Prostate gland (tissue), 2 donors: Measurements from ENCODE around the gene MOK. TPM values are rescaled to one million over a fixed set of nuclear protein-coding genes. Genes with fewer than 3 reads are reported as not detected.
A peak's percentile ranks its signal among the peaks of the same experiment; 100 is the strongest.

Experiments
- DNase-seq: peaks from one replicate; pipeline ENCODE4 v3.0.0-alpha.2; 2019; ENCODE audit warnings: low spot score
- H3K27ac ChIP-seq, 2 donors: fragments of 200-600 bp; sonication (generic); 2 replicates each; pipeline ENCODE4 v1.5.1; 2017 to 2019
- H3K27me3 ChIP-seq: fragments of 200-600 bp; sonication (generic); replicated peaks from 2 replicates; pipeline ENCODE4 v1.5.1; 2019; ENCODE audit not compliant: insufficient read depth
- H3K36me3 ChIP-seq, 2 donors: fragments of 200-600 bp; sonication (generic); 1 replicate in 1 of 2; 2 replicates in 1 of 2; pipeline versions ENCODE4 v1.5.1 to v1.8.1; 2017 to 2019
- H3K4me1 ChIP-seq: fragments of 200-600 bp; sonication (generic); replicated peaks from 2 replicates; pipeline ENCODE4 v1.5.1; 2019
- H3K4me3 ChIP-seq, 2 donors: fragments of 200-600 bp; sonication (generic); 2 replicates each; pipeline ENCODE4 v1.5.1; 2017 to 2019
- H3K9me3 ChIP-seq: fragments of 200-600 bp; sonication (generic); 2 replicates; pipeline ENCODE4 v1.5.1; 2017
- CTCF ChIP-seq, 4 experiments: fragments of 200-600 bp in 2 of 4; fragments of 450-650 bp in 2 of 4; sonication (generic) in 2 of 4; IDR thresholded peaks; 1 replicate in 3 of 4; 2 replicates in 1 of 4; pipeline ENCODE4 v1.5.1; 2016 to 2019; ENCODE audit warnings: antibody characterized with exemption in 4 of 4, mild to moderate bottlenecking in 2 of 4, moderate library complexity in 2 of 4
- POLR2A ChIP-seq: fragments of 450-650 bp; IDR thresholded peaks from one replicate; pipeline ENCODE4 v1.6.1; 2016; ENCODE audit warnings: antibody characterized with exemption, mild to moderate bottlenecking
- POLR2AphosphoS5 ChIP-seq: sonication (generic); formaldehyde crosslinking; IDR thresholded peaks from one replicate; pipeline ENCODE4 v1.6.1; 2017; ENCODE audit warnings: antibody characterized with exemption
- WGBS: methylation state at CpG from one replicate; pipeline ENCODE4 v1.1.5; 2018; 5-methylcytosine and 5-hydroxymethylcytosine counted together
- intact Hi-C: fragments of 100-400 bp; cut with DNase I; formaldehyde crosslinking; loops from one replicate; pipeline ENCODE4 v1.14.2; 2022
- total RNA-seq, 2 donors: library from RNA; depleted of rRNA; stranded (reverse); fragments of >200 nt; gene quantifications; one replicate each; pipeline ENCODE4 v1.1.0, GENCODE V29; 2016

MOK gene
- total RNA-seq, 2 donors from 2014 or later: 17.8 to 95.5 TPM

- WGBS: under 1% methylated on average over 24 of the region's 71 CpGs
- Histone ChIP-seq H3K4me3 (peak within 1 kb of the TSS; percentile 72 to 82), H3K4me1 (peaks cover 6% of the 10 kb centered on the region), H3K27ac (peak within 1 kb of the TSS; percentile 96 to 97), H3K36me3 (no peaks in the 10 kb centered on the region), H3K27me3 (no peaks in the 10 kb centered on the region), H3K9me3 (no peaks in the 10 kb centered on the region)
- peak in 1 of 4 experiments; percentile 25 for TF ChIP-seq CTCF (IDR thresholded peaks at IDR 0.05)
- TF ChIP-seq POLR2A: peak; percentile 32
- TF ChIP-seq POLR2AphosphoS5: peak; percentile 93
- peak; percentile 89 for DNase-seq
- intact Hi-C loops: loop anchor here (5.0 to 10.0 kb wide), 4 partner anchors 43 to 355 kb away; partner anchors contain the start of genes CINP, DYNC1H1, HSP90AA1 and TECPR2
Observed at GRCh38 chr14:102319351-102320032, 14.5 kb upstream of the MOK start, which contains the start of gene ZNF839. Gene ZNF839, plus strand, starts transcription at chr14:102319746. Its CDS starts 20 bp downstream, at chr14:102319766.

- Histone ChIP-seq H3K27ac (peak overlapping the region; percentile 96 to 97), H3K4me1 (peaks cover 7% of the 10 kb centered on the region), H3K27me3 (no peaks in the 10 kb centered on the region), H3K9me3 (no peaks in the 10 kb centered on the region), H3K36me3 (no peaks in the 10 kb centered on the region), H3K4me3 (peak overlapping the region; percentile 72 to 82)
- DNase-seq: no peak
- 63% methylated on average over 15 of the region's 15 CpGs for WGBS
- intact Hi-C loops: loop anchor here (5.0 to 10.0 kb wide), 2 partner anchors 232 to 354 kb away; partner anchors contain the start of genes DYNC1H1 and HSP90AA1
- TF ChIP-seq POLR2A (no peak), CTCF (IDR thresholded peaks at IDR 0.05) (no peak), POLR2AphosphoS5 (no peak)
Observed at GRCh38 chr14:102318781-102319276, 13.9 kb upstream of the MOK start.

- no peak for DNase-seq
- Histone ChIP-seq H3K9me3 (no peaks in the 10 kb centered on the region), H3K27ac (peak overlapping the region; percentile 73 to 82), H3K4me1 (peaks cover 7% of the 10 kb centered on the region), H3K36me3 (no peaks in the 10 kb centered on the region), H3K4me3 (peak overlapping the region; percentile 33 to 43), H3K27me3 (no peaks in the 10 kb centered on the region)
- intact Hi-C loops: loop anchor here (5.0 to 10.0 kb wide), 2 partner anchors 230 to 353 kb away; partner anchors contain the start of genes DYNC1H1 and HSP90AA1
- TF ChIP-seq CTCF (IDR thresholded peaks at IDR 0.05) (no peak), POLR2AphosphoS5 (no peak), POLR2A (no peak)
- 37% methylated on average over 12 of the region's 12 CpGs for WGBS
Observed at GRCh38 chr14:102317564-102318248, 12.7 kb upstream of the MOK start.

GRCh38 chr14:102316743-102317563 is 12.0 kb upstream of the MOK start:
- DNase-seq: peak; percentile 93
- no peaks in the 10 kb centered on the region for H3K27me3 ChIP-seq
- peak overlapping the region; percentile 33 to 43 for H3K4me3 ChIP-seq
- no peaks in the 10 kb centered on the region for H3K36me3 ChIP-seq
- WGBS: under 1% methylated on average over 53 of the region's 54 CpGs
- no peaks in the 10 kb centered on the region for H3K9me3 ChIP-seq
- TF ChIP-seq CTCF (IDR thresholded peaks at IDR 0.05) (peak; percentile 71 to 99 (median 91)), POLR2A (peak; percentile 15), POLR2AphosphoS5 (peak; percentile 87)
- peak overlapping the region; percentile 73 to 82 for H3K27ac ChIP-seq
- intact Hi-C loops: loop anchor here (5.0 to 10.0 kb wide), 2 partner anchors 230 to 352 kb away; partner anchors contain the start of genes DYNC1H1 and HSP90AA1
- peaks cover 7% of the 10 kb centered on the region for H3K4me1 ChIP-seq
